EL (cell line): ENCODE results near the gene PSMA1.
A peak's percentile ranks its signal among the peaks of the same experiment; 100 is the strongest.
"Not testable (repeated sequence)": the region's sequence is repeated elsewhere in the genome, so short reads cannot be mapped to it uniquely, and the experiment has no call there.

Experiments
- DNase-seq: peaks from one replicate; pipeline ENCODE4 v3.0.0-alpha.2; 2016

PSMA1 gene

DNA sequence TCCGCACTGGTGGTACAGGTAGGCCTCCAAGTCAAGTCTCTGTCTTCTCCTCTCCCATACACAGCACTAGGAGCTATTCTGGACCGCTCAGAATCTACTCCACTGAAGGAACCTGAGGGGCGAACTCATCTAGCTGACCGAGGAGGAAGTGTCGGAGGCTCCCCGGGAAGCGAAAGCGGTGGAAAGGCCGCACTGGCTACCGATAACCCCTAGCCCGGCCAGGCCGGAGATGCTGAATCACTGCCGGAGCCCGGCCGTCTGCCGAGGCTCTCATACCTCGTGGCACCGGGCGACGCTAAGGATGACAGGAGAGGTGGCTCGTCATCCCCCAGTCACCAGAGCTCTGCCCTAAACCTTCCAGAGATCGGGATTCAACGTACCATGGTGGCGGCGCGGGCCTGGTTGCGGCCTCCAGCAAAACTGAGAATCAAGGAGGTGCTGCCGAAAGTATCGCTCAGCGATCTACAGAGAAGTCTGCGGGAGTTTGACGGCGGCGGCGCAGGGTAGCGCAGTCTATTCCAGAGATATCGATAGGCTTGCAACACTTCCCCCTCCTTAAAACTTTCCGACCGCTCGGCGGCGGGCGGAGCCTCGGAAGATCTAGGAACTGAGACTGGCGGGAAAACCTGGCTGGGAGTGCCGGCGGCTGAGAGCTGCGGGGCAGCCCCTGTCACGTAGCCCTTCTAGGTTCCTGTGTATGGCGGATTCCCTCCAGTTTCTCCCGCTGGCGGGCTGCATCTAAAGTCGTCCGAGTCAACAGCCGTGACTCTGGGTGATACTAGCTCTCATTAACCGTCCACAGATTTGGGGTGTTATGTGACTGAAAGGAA is at the start of gene PSMA1:
Gene PSMA1 (minus strand): TSS at position 470 of the 830 bp plus-strand sequence. CDS start 87 bp downstream, at position 383.
- DNase-seq: peak; percentile 97

GRCh38 chr11:14569516-14569915 is 49.3 kb upstream of the PSMA1 start:
- not testable (repeated sequence) for DNase-seq

DNA sequence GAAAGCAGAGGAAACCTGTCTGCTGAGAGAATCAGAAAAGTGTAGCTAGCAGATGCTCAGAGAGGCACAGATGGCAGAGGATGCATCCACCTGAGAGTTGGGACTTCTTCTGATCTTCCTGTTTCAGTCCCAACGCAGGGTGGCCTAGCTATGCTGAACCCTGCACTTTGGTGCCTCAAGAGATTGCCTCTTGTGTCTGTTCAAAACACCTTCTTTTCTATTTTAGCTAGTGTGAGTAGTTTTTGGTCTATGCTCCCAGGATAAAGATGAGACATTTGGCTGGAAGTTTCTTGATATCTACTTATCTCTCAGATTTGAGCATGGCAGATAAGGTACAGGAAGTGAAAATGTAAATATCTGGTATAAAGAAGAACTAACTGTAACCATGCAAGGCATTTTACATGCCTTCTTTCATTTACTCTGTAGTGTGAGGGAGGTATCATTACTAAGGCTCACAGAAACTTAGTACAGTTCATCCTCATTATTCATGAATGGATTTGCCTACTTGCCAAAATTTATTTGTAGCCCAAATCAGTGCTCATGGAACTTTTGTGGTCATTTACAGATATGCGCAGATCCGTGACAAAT is 47.0 kb upstream of the PSMA1 start:
- no peak for DNase-seq

DNA sequence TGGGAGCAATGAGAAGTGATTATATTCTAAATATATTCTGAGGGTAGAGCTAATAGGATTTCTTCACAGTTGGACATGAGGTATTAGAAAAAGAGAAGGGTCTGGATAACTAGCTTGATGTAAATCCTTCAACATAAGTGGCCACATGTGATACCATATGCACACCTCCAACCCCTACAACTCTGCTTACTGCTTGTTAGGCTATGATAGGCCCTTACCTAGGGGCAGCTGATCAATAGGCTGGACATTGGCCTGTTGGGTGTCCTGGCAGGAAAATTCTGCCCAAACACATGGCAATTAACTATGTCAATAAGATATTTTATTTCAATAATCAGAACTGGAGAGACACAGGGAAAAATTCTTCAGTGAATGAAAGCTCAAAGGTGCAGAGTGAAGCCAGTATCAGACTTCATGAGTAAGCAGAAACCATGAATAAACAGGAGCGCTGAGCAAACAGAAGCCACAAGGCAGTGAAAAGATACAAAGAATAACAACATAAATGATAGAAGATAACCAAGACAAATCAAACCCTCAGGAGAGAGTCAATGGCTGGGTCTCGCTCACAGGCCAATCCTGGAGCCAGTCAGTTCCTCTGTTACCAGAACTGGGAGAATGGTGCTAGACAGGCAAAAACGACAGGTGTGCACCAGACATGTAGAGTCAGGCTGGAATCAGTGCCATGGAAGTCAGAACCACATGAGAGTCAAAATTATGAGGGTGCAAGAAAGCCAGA is 46.3 kb upstream of the PSMA1 start:
- no peak for DNase-seq

DNA sequence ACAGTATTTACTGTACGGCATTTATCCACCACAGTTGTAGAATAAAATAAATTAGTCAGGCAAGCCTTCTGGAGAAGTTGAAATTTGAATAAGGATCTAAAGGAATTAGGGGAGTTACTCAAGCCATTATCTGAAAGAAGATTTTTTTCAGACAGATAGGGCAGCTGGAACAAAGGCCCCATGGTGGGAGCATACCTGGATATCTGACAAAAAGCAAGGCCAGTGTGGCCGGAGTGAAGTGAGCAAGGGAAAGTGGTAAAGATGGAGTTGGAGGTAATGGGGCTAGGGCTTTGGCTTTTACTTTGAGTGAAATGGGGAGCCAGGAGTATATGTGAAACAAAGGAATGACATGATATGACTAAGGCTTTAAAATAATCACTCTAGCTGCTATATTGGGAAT is 45.7 kb upstream of the PSMA1 start:
- no peak for DNase-seq

- DNase-seq: no peak
These were observed 35.6 kb upstream of the PSMA1 start for GRCh38 chr11:14555818-14556217.

DNA sequence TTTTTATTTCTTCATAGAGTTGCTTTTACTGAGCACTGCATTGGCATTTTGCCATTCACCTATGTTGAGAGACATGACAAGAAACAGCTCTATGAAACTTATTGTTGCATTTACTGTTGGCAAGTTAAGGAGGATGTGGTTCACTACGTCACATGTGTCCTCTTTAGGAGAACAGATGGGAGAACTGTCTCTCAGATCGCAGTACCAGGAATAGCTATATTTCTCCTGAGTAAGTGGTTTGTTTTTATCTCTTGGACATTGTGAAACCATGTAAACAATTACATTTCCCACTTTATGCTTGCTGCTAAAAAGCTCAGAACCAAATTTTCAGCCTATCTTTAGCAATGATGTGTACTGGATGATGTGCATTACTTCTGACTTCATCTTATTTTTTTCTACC is 34.8 kb upstream of the PSMA1 start:
- DNase-seq: no peak

GRCh38 chr11:14552089-14552488 is 31.9 kb upstream of the PSMA1 start:
- DNase-seq: no peak

GRCh38 chr11:14551380-14551779 is 31.2 kb upstream of the PSMA1 start:
- DNase-seq: no peak

DNA sequence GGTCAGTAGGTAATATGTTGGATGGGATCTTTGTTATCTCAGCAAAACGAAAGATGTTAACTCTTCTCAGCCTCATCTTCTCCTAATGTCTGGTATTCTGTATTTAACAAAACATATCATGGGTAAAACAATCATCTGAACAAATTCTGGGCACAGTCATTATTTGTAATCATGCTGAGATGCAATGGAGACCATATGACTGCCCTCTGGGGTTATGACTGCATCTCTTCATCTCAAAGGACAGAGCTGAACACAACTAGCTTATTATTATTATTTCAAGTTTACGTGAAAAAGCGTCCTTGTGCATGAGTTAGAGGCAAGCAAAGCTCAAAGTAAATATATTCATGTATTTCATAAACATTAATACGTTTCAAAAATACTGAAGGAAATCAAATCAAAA is 29.7 kb upstream of the PSMA1 start:
- no peak for DNase-seq

DNA sequence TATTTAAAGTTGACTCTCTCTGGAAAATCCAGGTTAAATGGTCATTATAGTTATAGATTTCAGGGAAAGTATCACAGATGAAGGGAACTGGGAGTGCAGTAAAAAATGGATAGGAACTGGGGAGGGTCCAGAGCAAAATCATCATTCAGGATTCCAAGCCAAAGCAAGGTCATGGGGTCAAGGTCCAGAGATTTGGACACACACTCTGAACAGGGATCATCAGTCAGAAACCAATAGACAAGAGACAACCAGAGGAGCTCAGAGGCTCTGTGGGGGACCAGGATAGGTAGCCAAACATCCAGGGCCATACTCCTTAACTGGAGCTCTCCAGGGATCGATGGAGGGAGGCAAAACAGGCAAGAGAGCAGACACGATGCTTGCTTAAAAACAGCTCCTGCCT is 27.3 kb upstream of the PSMA1 start:
- DNase-seq: no peak

DNA sequence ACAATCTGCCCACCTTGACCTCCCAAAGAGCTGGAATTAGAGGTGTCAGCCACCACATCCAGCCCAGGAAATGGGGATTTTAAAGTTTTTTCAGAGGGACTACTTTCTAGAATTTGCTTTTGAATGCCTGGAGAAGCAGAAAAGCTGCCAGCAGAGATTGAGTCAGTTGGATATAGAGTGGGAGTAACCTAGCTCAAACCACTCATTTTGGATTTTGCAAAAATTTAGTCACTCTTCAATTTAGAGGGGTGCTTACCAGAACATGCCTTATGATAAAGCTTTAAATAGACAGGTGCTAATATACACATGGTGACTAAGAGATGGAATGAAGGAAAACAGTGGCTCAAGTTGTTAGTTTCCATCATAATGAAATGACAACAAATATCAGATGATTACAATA is 26.5 kb upstream of the PSMA1 start:
- DNase-seq: no peak

DNA sequence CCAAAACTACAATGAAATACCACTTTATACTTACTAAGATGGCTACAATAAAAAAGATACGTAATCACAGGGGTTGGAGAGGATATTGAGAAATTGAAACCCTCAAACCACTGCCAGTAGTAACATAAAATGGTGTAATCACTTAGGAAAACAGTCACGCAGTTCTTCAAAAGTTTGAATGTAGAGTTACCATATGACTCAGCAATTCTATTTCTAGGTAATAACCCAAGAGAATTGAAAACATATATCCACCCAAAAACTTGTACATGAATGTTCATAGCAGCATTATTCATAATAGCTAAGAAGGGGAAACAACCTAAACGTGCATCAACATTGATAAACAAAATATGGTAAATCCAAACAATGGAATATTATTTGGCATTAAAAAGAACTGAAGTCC is 24.4 kb upstream of the PSMA1 start:
- no peak for DNase-seq

- DNase-seq: no peak
These were observed 23.1 kb upstream of the PSMA1 start for GRCh38 chr11:14543260-14543659.

DNA sequence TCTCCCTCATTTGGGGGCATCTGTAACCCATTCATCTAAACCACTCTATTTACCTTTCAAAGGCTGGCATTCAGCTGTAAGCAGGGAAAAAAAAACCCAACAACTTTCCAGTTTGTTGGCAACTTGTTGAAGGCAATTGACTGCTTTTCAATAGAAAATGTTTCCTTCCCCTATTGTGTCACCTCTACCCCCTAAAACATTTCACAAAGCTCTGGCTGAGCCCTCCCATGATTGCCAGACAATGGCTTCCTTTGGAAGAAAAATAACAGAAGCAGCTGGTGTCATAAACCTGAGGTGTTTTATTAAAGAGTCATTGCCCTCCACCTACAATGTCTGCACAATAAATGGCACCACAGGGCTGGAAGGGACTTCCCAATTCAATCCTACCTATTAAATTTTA is 22.1 kb upstream of the PSMA1 start:
- no peak for DNase-seq

GRCh38 chr11:14541192-14541947 is 21.2 kb upstream of the PSMA1 start:
- DNase-seq: no peak

DNA sequence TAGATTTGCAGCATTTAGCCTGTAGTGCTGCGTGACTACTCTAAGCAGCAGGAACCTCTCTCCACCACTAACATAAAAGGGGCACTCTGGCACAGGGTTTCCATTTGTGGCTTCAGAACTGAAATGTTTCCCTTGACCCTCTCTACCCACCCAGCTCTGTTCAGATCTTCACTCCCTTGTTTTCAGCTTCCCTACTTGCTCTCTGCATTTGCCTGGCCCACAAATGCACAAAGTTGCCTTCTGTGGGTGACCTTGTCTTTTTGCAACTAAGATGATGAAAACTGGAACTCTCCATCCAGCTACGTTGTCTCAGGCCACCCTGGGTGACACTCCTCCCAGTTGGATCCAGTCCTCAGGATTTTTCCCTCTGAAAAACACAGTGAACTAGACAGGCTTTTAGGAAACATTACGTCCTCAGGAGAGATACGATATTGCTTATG is 19.8 kb upstream of the PSMA1 start:
- no peak for DNase-seq

DNA sequence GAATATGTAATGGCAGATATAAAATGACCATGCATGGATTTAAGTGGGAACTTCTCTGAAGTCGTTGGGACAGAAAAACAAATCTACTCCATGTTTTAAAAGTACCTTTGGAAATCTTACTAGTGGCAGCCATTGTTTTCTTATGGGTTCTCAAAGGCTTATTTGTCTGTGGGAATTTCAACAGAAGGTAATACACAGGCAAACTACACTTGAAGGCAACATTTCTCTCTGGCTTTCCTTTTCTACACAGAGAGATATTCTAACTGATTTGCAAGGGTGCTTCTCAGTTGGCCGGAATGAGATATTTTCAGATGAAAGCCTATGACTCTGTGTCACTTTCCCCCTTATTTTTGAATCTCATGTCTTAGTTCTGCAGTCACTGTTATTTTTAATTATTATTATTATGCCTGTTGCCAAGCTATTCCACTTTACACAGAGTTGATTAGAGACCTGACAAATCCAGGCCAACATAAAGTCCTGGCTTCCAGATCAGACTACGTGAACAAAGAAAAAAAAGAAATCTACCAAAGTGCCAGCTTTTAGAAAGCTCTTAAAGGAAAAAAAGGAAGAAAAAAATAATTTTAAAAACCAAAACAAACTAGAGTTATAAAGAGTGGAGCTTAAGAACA is 18.9 kb upstream of the PSMA1 start:
- no peak for DNase-seq

DNA sequence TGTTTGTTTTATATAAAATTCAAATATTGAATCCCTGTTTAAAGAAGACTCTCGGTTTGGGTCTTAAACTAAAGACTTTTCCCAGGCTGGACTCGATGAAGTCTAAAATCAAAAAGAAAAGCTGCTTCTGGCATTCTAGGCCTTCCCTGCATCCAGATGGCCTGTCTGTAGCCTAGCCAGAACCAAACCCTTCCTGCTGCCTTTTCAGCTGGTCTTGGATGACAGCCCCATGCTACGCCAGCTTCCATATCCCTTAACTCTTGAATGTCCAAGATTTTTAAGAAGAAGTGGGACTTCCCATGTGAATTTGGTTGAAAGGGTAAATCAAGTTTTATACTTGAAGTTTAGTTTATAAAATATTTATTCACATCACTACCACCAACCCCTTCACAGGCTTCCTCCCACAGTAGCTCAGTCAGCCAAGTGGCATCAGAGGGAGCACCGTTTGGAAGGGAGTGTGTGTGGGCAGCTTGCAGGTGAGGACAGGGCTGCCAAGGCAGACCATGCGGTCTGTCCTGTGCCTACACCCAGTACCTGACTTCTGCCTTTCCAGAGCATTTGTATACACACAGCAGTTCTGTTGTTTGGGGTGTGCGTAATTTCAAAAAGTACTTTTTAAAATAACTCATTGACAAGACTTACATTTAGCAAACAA is 18.2 kb upstream of the PSMA1 start:
- DNase-seq: no peak

- peak; percentile 17 for DNase-seq
These were observed 17.0 kb upstream of the PSMA1 start for GRCh38 chr11:14537134-14537599.

GRCh38 chr11:14535166-14535565 is 15.0 kb upstream of the PSMA1 start:
- not testable (repeated sequence) for DNase-seq

DNA sequence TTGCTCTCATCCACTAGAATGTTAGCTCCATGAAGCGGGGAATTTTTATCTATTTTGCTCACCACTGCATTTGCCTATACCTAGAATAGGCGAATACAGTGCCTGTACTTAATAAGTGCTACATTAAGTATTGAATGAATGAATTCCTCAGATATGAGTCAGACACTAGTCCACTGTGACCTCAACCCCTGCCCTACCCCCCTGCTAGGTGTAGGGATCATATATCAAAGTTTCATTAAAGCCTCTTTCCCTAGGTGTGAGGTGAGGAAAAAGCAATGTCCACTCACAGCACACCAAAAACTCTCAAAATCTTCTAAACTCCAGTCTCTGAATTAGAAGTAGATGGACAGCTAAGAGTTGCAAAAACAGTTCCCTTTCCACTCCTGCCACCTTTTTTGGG is 9.8 kb upstream of the PSMA1 start:
- no peak for DNase-seq
